Neural progenitor cell (in vitro differentiated cells): ENCODE data around the gene IRF8.

Experiments used
- CTCF ChIP-seq: fragments of 200-600 bp; sonication (generic); IDR thresholded peaks from 2 replicates; pipeline ENCODE4 v1.5.1; 2017; ENCODE audit warnings: antibody characterized with exemption, mild to moderate bottlenecking
- EZH2 ChIP-seq: fragments of 200-600 bp; sonication (generic); IDR thresholded peaks from 2 replicates; pipeline ENCODE4 v1.6.1; 2017; ENCODE audit warnings: antibody characterized with exemption, mild to moderate bottlenecking, moderate library complexity
- EZH2phosphoT487 ChIP-seq: fragments of 200-600 bp; sonication (generic); IDR thresholded peaks from 2 replicates; pipeline ENCODE4 v1.6.1; 2017; ENCODE audit warnings: antibody characterized with exemption

- TF ChIP-seq CTCF (no peak), EZH2phosphoT487 (no peak), EZH2 (no peak)
Observed at GRCh38 chr16:85959686-85960085, 60.7 kb downstream of the IRF8 start.
